SK-N-SH treated with all-trans-retinoic acid at 6 μM for 48 hours (cell line): ENCODE measurements around the gene RPS6KA2.

ENCODE experiments used
- ATAC-seq: fragments of 200-7000 bp; cut with Tn5 transposase; 3 replicates; pipeline ENCODE4 v1.9.1; 2020; ENCODE audit warnings: mild to moderate bottlenecking, moderate library complexity
- ARNTL ChIP-seq: fragments of 450-650 bp; formaldehyde crosslinking; IDR thresholded peaks from 2 replicates; pipeline ENCODE4 v1.5.0; 2020; ENCODE audit warnings: low read depth, mild to moderate bottlenecking, moderate library complexity, borderline replicate concordance
- BACH2 ChIP-seq: fragments of 250-450 bp; sonication (Bioruptor Pico); IDR thresholded peaks from 2 replicates; pipeline ENCODE4 v1.9.0; 2021; ENCODE audit warnings: mild to moderate bottlenecking, borderline replicate concordance
- CSDC2 ChIP-seq: fragments of 250-450 bp; sonication (Bioruptor Pico); IDR thresholded peaks from 2 replicates; pipeline ENCODE4 v1.5.0; 2020; ENCODE audit warnings: mild to moderate bottlenecking, moderate library complexity
- CSRNP3 ChIP-seq: fragments of 250-450 bp; sonication (Bioruptor Pico); IDR thresholded peaks from 2 replicates; pipeline ENCODE4 v1.5.1; 2021; ENCODE audit warnings: mild to moderate bottlenecking, moderate library complexity
- ESRRG ChIP-seq: fragments of 250-450 bp; sonication (Bioruptor Pico); IDR thresholded peaks from 2 replicates; pipeline ENCODE4 v1.6.1; 2021; ENCODE audit warnings: mild to moderate bottlenecking
- GLIS3 ChIP-seq: fragments of 250-450 bp; sonication (Bioruptor Pico); IDR thresholded peaks from 2 replicates; pipeline ENCODE4 v1.5.0; 2020; ENCODE audit warnings: mild to moderate bottlenecking, moderate library complexity
- PPARA ChIP-seq: fragments of 250-450 bp; sonication (Bioruptor Pico); IDR thresholded peaks from 2 replicates; pipeline ENCODE4 v1.5.0; 2020; ENCODE audit warnings: mild to moderate bottlenecking, borderline replicate concordance
- RARB ChIP-seq: fragments of 250-450 bp; sonication (Bioruptor Pico); IDR thresholded peaks from 2 replicates; pipeline ENCODE4 v1.8.0; 2021; ENCODE audit warnings: mild to moderate bottlenecking, moderate library complexity
- SNAI2 ChIP-seq: fragments of 250-450 bp; sonication (Bioruptor Pico); IDR thresholded peaks from 2 replicates; pipeline ENCODE4 v1.5.0; 2020; ENCODE audit warnings: mild to moderate bottlenecking, moderate library complexity
- TCF4 ChIP-seq: fragments of 250-450 bp; sonication (Bioruptor Pico); IDR thresholded peaks from 2 replicates; pipeline ENCODE4 v1.8.0; 2021; ENCODE audit warnings: mild to moderate bottlenecking, moderate library complexity, borderline replicate concordance
- TSHZ2 ChIP-seq: fragments of 250-450 bp; sonication (Bioruptor Pico); IDR thresholded peaks from 2 replicates; pipeline ENCODE4 v1.5.0; 2020; ENCODE audit warnings: mild to moderate bottlenecking, moderate library complexity
- ZC3H10 ChIP-seq: fragments of 250-450 bp; sonication (Bioruptor Pico); IDR thresholded peaks from 2 replicates; pipeline ENCODE4 v1.5.1; 2021; ENCODE audit warnings: mild to moderate bottlenecking, moderate library complexity
- ZFP30 ChIP-seq: fragments of 450-650 bp; formaldehyde crosslinking; IDR thresholded peaks from 2 replicates; pipeline ENCODE4 v1.5.0; 2022; ENCODE audit warnings: mild to moderate bottlenecking, moderate library complexity
- ZNF565 ChIP-seq: fragments of 450-650 bp; formaldehyde crosslinking; conservative IDR thresholded peaks from 2 replicates; pipeline ENCODE4 v1.5.0; 2020; ENCODE audit warnings: low read depth, mild to moderate bottlenecking, moderate library complexity
- ZNF70 ChIP-seq: fragments of 450-650 bp; formaldehyde crosslinking; IDR thresholded peaks from 2 replicates; pipeline ENCODE4 v1.5.0; 2020; ENCODE audit warnings: mild to moderate bottlenecking, moderate library complexity
- TF ChIP-seq, protein P1 (sequence below): fragments of 250-450 bp; sonication (Bioruptor Pico); IDR thresholded peaks from 2 replicates; pipeline ENCODE4 v1.5.1; 2020; ENCODE audit warnings: low read depth, mild to moderate bottlenecking, moderate library complexity

RPS6KA2 gene

GRCh38 chr6:166559662-166560061 is 67.4 kb downstream of the RPS6KA2 start:
- TF ChIP-seq ZNF70 (CRISPR knock-in tag) (peak; percentile 78), TCF4 (CRISPR knock-in tag) (no peak)
- ATAC-seq = no peak

- no peak for ATAC-seq
- TF ChIP-seq SNAI2 = no peak
- TF ChIP-seq ZC3H10 (CRISPR knock-in tag) = no peak
- TF ChIP-seq, all 23 proteins: peak for 0
Observed at GRCh38 chr6:166559211-166559610, 67.8 kb downstream of the RPS6KA2 start.

DNA sequence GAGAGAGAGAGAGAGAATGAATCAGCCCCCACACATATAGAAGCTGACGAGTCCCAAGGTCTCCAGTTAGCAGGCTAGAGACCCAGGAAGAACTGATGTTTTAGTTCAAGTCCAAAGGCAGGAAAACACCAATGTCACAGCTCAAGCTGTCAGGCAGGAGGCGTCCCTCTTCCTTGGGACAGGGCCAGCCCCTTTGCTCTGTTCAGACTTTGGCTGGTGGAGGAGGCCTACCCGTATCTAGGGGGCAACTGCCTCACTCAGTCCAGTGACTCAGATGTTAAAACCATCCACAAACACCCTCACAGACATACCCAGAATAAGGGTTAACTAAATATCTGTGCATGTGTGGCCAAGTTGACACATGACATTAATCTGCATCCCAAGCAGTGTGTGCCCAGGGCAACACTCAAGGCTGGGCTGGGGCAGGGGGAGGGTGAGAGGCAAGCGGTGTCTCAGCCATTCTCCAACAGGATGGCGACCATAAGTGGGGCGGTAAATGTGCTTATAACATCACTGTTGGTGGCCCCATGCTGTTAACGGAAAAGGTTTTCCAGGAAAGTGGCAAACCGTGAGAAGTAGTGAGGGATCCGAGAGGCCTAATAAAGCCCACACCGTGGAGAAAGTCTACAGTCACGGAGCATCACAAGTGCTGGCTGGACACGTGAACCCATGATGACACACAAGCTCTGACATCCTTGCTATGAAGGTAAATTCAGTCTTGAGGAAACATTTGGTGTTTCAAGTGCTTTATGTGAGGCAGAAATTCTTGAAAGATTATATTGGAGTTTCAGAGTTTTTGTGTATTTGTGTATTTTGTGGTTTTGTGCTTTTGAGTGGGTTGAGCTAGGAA is 68.7 kb downstream of the RPS6KA2 start:
- TF ChIP-seq GLIS3 (CRISPR knock-in tag) (no peak), TSHZ2 (CRISPR knock-in tag) (no peak), SNAI2 (no peak), ZNF565 (CRISPR knock-in tag) (no peak), ESRRG (CRISPR knock-in tag) (no peak), ZFP30 (CRISPR knock-in tag) (no peak), PPARA (CRISPR knock-in tag) (no peak), CSDC2 (CRISPR knock-in tag) (no peak), ARNTL (CRISPR knock-in tag) (no peak), RARB (no peak), BACH2 (no peak), CSRNP3 (CRISPR knock-in tag) (no peak)
- TF ChIP-seq, protein P1, sequence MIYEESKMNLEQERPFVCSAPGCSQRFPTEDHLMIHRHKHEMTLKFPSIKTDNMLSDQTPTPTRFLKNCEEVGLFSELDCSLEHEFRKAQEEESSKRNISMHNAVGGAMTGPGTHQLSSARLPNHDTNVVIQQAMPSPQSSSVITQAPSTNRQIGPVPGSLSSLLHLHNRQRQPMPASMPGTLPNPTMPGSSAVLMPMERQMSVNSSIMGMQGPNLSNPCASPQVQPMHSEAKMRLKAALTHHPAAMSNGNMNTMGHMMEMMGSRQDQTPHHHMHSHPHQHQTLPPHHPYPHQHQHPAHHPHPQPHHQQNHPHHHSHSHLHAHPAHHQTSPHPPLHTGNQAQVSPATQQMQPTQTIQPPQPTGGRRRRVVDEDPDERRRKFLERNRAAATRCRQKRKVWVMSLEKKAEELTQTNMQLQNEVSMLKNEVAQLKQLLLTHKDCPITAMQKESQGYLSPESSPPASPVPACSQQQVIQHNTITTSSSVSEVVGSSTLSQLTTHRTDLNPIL (CRISPR knock-in tag) = no peak
- no peak for ATAC-seq

DNA sequence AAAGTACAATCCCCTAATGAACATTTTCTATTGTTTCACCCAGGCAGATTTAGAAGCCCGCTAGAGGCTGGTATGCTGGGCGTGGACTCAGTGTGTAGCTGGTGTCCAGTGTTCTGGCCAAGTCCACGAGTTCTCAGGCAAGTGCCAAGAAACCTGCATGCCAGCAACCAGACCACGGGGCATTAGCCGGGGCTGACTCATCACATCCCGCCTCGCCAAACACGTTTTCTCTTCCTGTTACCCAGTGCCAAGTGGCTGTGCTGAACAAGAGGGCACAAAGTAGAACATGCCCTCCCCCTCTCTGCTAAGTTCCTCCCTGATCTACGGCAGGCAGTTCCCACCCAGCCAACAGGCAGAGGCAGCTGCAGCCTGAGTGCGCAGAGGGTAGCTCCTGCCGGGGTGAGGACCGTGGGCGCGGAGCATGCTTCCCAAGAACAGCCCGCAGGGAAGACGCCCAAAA is 70.2 kb downstream of the RPS6KA2 start:
- TF ChIP-seq CSRNP3 (CRISPR knock-in tag) (no peak), PPARA (CRISPR knock-in tag) (no peak), TSHZ2 (CRISPR knock-in tag) (no peak), ZC3H10 (CRISPR knock-in tag) (no peak), RARB (no peak), BACH2 (no peak), SNAI2 (no peak), CSDC2 (CRISPR knock-in tag) (no peak), TCF4 (CRISPR knock-in tag) (no peak), ZFP30 (CRISPR knock-in tag) (no peak)
- TF ChIP-seq, protein P1 (CRISPR knock-in tag) = no peak
- peak; percentile 91 for ATAC-seq
